ENCODE measurements around the gene ENC1.

DNA sequence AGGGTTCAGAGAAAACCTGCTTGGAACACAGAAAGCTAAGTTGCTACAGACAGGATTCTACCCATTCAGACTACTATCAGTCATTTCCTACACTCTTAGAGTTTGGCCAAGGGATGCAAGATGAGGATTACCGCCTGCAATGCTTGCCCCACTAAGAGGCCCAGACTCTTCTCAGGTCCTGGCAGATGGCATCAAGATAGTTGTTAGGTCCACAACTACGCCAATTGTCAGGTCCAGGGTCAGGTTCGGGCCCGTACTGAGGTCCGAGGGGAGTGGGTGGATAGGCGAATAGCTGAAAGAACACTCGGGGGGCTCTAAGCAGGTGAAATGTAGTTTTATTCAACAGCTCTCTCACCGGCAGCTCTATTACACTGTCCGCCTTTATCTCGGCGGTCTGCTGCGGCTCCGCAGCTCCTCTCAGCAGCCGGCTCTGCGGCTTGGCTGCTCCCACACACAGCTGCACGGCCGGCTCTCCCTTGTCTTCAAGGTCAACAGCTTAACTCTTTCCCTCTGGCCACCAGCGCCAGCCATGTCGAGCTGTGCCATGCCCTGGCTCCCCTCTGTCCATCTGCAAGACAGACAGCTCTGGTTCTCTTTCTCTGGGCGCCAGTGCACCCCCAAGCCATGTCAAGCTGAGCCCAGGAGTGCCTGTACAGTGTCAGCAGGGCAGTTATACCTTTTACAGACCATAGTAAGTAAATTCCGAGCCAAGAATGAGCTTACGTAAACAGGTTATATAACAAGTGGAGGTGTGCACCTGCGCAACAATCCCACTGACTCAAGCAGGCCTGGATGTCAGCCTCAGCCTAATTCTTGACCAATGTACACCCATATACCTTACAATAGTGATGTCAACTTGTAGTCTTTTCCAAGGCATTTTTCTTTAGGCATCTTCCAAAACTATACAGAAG is 24.0 kb downstream of the ENC1 start:
- TF ChIP-seq, protein P1, sequence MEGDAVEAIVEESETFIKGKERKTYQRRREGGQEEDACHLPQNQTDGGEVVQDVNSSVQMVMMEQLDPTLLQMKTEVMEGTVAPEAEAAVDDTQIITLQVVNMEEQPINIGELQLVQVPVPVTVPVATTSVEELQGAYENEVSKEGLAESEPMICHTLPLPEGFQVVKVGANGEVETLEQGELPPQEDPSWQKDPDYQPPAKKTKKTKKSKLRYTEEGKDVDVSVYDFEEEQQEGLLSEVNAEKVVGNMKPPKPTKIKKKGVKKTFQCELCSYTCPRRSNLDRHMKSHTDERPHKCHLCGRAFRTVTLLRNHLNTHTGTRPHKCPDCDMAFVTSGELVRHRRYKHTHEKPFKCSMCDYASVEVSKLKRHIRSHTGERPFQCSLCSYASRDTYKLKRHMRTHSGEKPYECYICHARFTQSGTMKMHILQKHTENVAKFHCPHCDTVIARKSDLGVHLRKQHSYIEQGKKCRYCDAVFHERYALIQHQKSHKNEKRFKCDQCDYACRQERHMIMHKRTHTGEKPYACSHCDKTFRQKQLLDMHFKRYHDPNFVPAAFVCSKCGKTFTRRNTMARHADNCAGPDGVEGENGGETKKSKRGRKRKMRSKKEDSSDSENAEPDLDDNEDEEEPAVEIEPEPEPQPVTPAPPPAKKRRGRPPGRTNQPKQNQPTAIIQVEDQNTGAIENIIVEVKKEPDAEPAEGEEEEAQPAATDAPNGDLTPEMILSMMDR (IDR thresholded peaks at IDR 0.05): no peak
- TF ChIP-seq EP300 (IDR thresholded peaks at IDR 0.05): no peak

Measured in suprapubic skin (tissue), 3 donors.